ENCODE measurements around the gene IL1RN. TPM values are rescaled to one million over a fixed set of nuclear protein-coding genes. Genes with fewer than 3 reads are reported as not detected.

IL1RN gene
- total RNA-seq, 4 donors from 2014 or later, result 0.77 TPM; not detected in 3

- DNase-seq, result no peak
- TF ChIP-seq CTCF (IDR thresholded peaks at IDR 0.05), result no peak
- no peak for TF ChIP-seq POLR2A (IDR thresholded peaks at IDR 0.05)
- Histone ChIP-seq H3K27ac (no peak overlapping the region), H3K36me3 (no peaks in the 10 kb centered on the region), H3K27me3 (no peaks in the 10 kb centered on the region), H3K9me3 (no peaks in the 10 kb centered on the region), H3K4me1 (no peaks in the 10 kb centered on the region), H3K4me3 (no peak overlapping the region)
- intact Hi-C loops (cut with DNase I; ENCODE audit: low total_unique reads), result no loop called here
Measured at GRCh38 chr2:113098041-113098440, 29.4 kb upstream of the IL1RN start.

- Histone ChIP-seq H3K27me3 (no peaks in the 10 kb centered on the region), H3K4me3 (no peak overlapping the region), H3K9me3 (no peaks in the 10 kb centered on the region), H3K36me3 (no peaks in the 10 kb centered on the region), H3K27ac (no peak overlapping the region), H3K4me1 (no peaks in the 10 kb centered on the region)
- no peak for DNase-seq
- intact Hi-C loops (cut with DNase I; ENCODE audit: low total_unique reads), result no loop called here
- TF ChIP-seq CTCF (IDR thresholded peaks at IDR 0.05) (no peak), POLR2A (IDR thresholded peaks at IDR 0.05) (no peak)
Measured at GRCh38 chr2:113098532-113098931, 28.9 kb upstream of the IL1RN start.

- Histone ChIP-seq H3K4me1 (no peaks in the 10 kb centered on the region), H3K27me3 (no peaks in the 10 kb centered on the region), H3K4me3 (no peak overlapping the region), H3K9me3 (no peaks in the 10 kb centered on the region), H3K27ac (no peak overlapping the region), H3K36me3 (no peaks in the 10 kb centered on the region)
- intact Hi-C loops (cut with DNase I; ENCODE audit: low total_unique reads), result no loop called here
- DNase-seq, result no peak
- TF ChIP-seq POLR2A (IDR thresholded peaks at IDR 0.05) (no peak), CTCF (IDR thresholded peaks at IDR 0.05) (no peak)
Measured at GRCh38 chr2:113102133-113102532, 25.3 kb upstream of the IL1RN start.

DNA sequence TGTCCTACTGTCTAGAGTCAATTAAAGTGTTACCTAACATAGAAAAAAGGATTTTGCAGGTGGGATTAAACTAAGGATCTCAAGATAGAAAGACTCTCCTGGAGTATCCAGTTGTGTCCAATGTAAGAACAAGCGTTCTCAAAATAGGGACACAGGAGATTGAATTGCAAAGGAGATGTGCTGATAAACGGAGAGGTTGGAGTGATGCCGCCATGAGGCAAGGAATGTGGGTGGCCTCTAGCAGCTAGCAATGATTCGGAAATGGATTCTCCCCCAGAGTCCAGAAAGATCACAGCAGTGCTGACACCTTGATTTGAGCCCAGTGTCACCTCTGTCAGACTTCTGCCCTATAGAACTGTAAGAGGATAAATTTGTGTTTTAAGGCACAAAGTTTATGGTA is 24.1 kb upstream of the IL1RN start:
- H3K4me1 ChIP-seq, result no peaks in the 10 kb centered on the region
- intact Hi-C loops (cut with DNase I; ENCODE audit: low total_unique reads), result no loop called here
- no peaks in the 10 kb centered on the region for H3K27me3 ChIP-seq
- no peak for DNase-seq
- H3K36me3 ChIP-seq, result no peaks in the 10 kb centered on the region
- no peak overlapping the region for H3K4me3 ChIP-seq
- TF ChIP-seq POLR2A (IDR thresholded peaks at IDR 0.05) (no peak), CTCF (IDR thresholded peaks at IDR 0.05) (no peak)
- no peak overlapping the region for H3K27ac ChIP-seq
- H3K9me3 ChIP-seq, result no peaks in the 10 kb centered on the region

- DNase-seq, result no peak
- TF ChIP-seq POLR2A (IDR thresholded peaks at IDR 0.05) (no peak), CTCF (IDR thresholded peaks at IDR 0.05) (no peak)
- Histone ChIP-seq H3K36me3 (no peaks in the 10 kb centered on the region), H3K27me3 (no peaks in the 10 kb centered on the region), H3K27ac (no peak overlapping the region), H3K4me1 (no peaks in the 10 kb centered on the region), H3K9me3 (no peaks in the 10 kb centered on the region), H3K4me3 (no peak overlapping the region)
- intact Hi-C loops (cut with DNase I; ENCODE audit: low total_unique reads), result no loop called here
Measured at GRCh38 chr2:113104054-113104611, 23.3 kb upstream of the IL1RN start.

All from uterus (tissue), 4 donors.